HepG2 (cell line): ENCODE measurements around the gene EPDR1. TPM values are rescaled to one million over a fixed set of nuclear protein-coding genes. Genes with fewer than 3 reads are reported as not detected.

Source experiments
- CSRNP1 ChIP-seq: sonication (generic); formaldehyde crosslinking; IDR thresholded peaks from 2 replicates; pipeline ENCODE4 v1.8.1; 2023; ENCODE audit warnings: mild to moderate bottlenecking, missing genetic modification reagents
- PAWR ChIP-seq: sonication (generic); formaldehyde crosslinking; IDR thresholded peaks from 2 replicates; pipeline ENCODE4 v1.4.0; 2020; ENCODE audit warnings: missing genetic modification reagents, mild to moderate bottlenecking, borderline replicate concordance
- RAD21 ChIP-seq: fragments of 450-650 bp; formaldehyde crosslinking; IDR thresholded peaks from 2 replicates; pipeline ENCODE4 v1.5.0; 2020; ENCODE audit warnings: mild to moderate bottlenecking
- ZBTB8A ChIP-seq: sonication (generic); formaldehyde crosslinking; IDR thresholded peaks from 2 replicates; pipeline ENCODE4 v1.4.0; 2020; ENCODE audit warnings: mild to moderate bottlenecking, low read depth, missing genetic modification reagents, borderline replicate concordance
- ZNF282 ChIP-seq: fragments of 450-650 bp; IDR thresholded peaks from 2 replicates; pipeline ENCODE4 v1.6.1; 2018; ENCODE audit not compliant: partially characterized antibody
- ZNF33B ChIP-seq: sonication (generic); formaldehyde crosslinking; IDR thresholded peaks from 2 replicates; pipeline ENCODE4 v1.5.1; 2020; ENCODE audit warnings: mild to moderate bottlenecking, missing genetic modification reagents
- ZNF343 ChIP-seq: sonication (generic); formaldehyde crosslinking; IDR thresholded peaks from 2 replicates; pipeline ENCODE4 v1.4.0; 2020; ENCODE audit warnings: mild to moderate bottlenecking, missing genetic modification reagents
- ZNF724P ChIP-seq: sonication (generic); formaldehyde crosslinking; IDR thresholded peaks from 2 replicates; pipeline ENCODE4 v1.8.0; 2022; ENCODE audit warnings: missing genetic modification reagents, borderline replicate concordance
- ZNF775 ChIP-seq: sonication (generic); formaldehyde crosslinking; IDR thresholded peaks from 2 replicates; pipeline ENCODE4 v1.4.0; 2020; ENCODE audit warnings: missing genetic modification reagents, mild to moderate bottlenecking, moderate library complexity, borderline replicate concordance
- ZUFSP ChIP-seq: sonication (generic); formaldehyde crosslinking; IDR thresholded peaks from 2 replicates; pipeline ENCODE4 v1.9.0; 2021; ENCODE audit warnings: missing genetic modification reagents, mild to moderate bottlenecking, borderline replicate concordance
- polyA plus RNA-seq, 8 experiments: library from polyadenylated mRNA; depleted of rRNA in 3 of 8; stranded (reverse) in 7 of 8; unstranded in 1 of 8; fragments of >200 nt; fragmentation: Illumina TruSeq in 4 of 8; extraction: Trizol in 4 of 8; gene quantifications; 2 replicates each; pipeline versions ENCODE4 v1.2.1 to v1.2.3, GENCODE V29; 2011 to 2016; ENCODE audit warnings: low read depth in 4 of 8, missing spikeins in 1 of 8, mixed read lengths in 1 of 8; ENCODE audit not compliant: insufficient read depth in 1 of 8
- total RNA-seq, 5 experiments: library from RNA; depleted of rRNA; stranded (reverse); fragments of >200 nt; fragmentation: Illumina TruSeq; extraction: Trizol; gene quantifications; 2 replicates each; pipeline ENCODE4 v1.2.3, GENCODE V29; 2016; ENCODE audit warnings: low read depth in 1 of 5
- TF ChIP-seq, protein P1 (sequence below): IDR thresholded peaks from 2 replicates; pipeline ENCODE4 v1.6.1; 2016; ENCODE audit warnings: missing genetic modification reagents, missing compliant biosample characterization
- TF ChIP-seq, protein P2 (sequence below): IDR thresholded peaks from 2 replicates; pipeline ENCODE4 v1.6.1; 2016; ENCODE audit warnings: missing compliant biosample characterization, missing genetic modification reagents, borderline replicate concordance
- TF ChIP-seq, protein P3 (sequence below): sonication (generic); formaldehyde crosslinking; IDR thresholded peaks from 2 replicates; pipeline ENCODE4 v1.4.0; 2020; ENCODE audit warnings: missing genetic modification reagents
- TF ChIP-seq, protein P4 (sequence below): sonication (generic); formaldehyde crosslinking; IDR thresholded peaks from 2 replicates; pipeline ENCODE4 v1.5.1; 2020; ENCODE audit warnings: mild to moderate bottlenecking, missing genetic modification reagents, moderate library complexity

EPDR1 gene
- total and polyA plus RNA-seq, 2 of the 13 experiments (the other 11 are each of a cell fraction or from before 2014, with no cell fraction given), result 38.3 to 50.2 TPM

DNA sequence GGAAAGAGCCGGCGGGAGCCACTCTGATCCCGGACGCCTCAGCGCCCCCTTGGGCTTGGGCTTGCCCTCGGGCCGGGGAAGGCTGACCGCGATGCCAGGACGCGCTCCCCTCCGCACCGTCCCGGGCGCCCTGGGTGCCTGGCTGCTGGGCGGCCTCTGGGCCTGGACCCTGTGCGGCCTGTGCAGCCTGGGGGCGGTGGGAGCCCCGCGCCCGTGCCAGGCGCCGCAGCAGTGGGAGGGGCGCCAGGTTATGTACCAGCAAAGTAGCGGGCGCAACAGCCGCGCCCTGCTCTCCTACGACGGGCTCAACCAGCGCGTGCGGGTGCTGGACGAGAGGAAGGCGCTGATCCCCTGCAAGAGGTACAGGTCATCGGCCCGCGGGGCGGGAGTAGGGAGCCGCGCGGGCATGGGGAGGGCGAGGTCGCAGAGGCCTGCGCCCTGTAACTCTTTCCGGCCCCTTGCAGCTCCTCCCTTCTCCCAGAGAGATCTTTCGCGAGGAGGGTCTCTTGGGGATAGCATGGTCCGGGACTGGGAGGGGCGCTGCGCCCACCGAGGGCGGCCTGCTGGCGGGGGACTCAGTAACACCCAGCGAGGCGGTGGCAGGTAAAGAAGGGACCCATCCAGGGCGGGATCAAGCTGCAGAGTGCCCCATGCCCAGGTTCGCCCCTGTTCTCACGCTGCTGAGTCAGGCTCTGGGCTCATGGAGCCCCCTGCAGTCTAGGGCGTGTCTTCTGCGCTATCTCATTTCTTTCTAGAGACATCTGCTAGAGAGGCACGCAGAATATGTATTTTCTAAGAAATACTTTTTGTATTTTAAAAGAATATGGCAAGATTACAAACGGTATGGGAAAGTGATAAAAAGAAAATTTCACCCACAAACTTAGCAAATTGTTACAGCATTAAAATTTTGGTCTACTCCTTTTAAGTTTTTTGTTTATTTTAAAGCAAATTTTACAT is 687 bp downstream of the EPDR1 start (continued):
- TF ChIP-seq, protein P1, sequence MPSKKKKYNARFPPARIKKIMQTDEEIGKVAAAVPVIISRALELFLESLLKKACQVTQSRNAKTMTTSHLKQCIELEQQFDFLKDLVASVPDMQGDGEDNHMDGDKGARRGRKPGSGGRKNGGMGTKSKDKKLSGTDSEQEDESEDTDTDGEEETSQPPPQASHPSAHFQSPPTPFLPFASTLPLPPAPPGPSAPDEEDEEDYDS (CRISPR knock-in tag), result no peak; the same call in 1 of the 2 replicates
- TF ChIP-seq, protein P2, sequence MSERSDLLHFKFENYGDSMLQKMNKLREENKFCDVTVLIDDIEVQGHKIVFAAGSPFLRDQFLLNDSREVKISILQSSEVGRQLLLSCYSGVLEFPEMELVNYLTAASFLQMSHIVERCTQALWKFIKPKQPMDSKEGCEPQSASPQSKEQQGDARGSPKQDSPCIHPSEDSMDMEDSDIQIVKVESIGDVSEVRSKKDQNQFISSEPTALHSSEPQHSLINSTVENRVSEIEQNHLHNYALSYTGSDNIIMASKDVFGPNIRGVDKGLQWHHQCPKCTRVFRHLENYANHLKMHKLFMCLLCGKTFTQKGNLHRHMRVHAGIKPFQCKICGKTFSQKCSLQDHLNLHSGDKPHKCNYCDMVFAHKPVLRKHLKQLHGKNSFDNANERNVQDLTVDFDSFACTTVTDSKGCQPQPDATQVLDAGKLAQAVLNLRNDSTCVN (CRISPR knock-in tag), result peak; percentile 53; the same call in 1 of the 2 replicates
- TF ChIP-seq PAWR (no peak), ZNF282 (no peak), ZNF724P (CRISPR knock-in tag) (peak; percentile 6; the same call in 1 of the 2 replicates), ZNF775 (CRISPR knock-in tag) (no peak), CSRNP1 (no peak), RAD21 (0 out of 2 replicates have a peak, but pooled peaks have one; percentile 14), ZNF33B (CRISPR knock-in tag) (no peak; the same call in 1 of the 2 replicates), ZNF343 (peak; percentile 40; the same call in 1 of the 2 replicates), ZUFSP (CRISPR knock-in tag) (no peak), ZBTB8A (CRISPR knock-in tag) (no peak)
- TF ChIP-seq, protein P3, sequence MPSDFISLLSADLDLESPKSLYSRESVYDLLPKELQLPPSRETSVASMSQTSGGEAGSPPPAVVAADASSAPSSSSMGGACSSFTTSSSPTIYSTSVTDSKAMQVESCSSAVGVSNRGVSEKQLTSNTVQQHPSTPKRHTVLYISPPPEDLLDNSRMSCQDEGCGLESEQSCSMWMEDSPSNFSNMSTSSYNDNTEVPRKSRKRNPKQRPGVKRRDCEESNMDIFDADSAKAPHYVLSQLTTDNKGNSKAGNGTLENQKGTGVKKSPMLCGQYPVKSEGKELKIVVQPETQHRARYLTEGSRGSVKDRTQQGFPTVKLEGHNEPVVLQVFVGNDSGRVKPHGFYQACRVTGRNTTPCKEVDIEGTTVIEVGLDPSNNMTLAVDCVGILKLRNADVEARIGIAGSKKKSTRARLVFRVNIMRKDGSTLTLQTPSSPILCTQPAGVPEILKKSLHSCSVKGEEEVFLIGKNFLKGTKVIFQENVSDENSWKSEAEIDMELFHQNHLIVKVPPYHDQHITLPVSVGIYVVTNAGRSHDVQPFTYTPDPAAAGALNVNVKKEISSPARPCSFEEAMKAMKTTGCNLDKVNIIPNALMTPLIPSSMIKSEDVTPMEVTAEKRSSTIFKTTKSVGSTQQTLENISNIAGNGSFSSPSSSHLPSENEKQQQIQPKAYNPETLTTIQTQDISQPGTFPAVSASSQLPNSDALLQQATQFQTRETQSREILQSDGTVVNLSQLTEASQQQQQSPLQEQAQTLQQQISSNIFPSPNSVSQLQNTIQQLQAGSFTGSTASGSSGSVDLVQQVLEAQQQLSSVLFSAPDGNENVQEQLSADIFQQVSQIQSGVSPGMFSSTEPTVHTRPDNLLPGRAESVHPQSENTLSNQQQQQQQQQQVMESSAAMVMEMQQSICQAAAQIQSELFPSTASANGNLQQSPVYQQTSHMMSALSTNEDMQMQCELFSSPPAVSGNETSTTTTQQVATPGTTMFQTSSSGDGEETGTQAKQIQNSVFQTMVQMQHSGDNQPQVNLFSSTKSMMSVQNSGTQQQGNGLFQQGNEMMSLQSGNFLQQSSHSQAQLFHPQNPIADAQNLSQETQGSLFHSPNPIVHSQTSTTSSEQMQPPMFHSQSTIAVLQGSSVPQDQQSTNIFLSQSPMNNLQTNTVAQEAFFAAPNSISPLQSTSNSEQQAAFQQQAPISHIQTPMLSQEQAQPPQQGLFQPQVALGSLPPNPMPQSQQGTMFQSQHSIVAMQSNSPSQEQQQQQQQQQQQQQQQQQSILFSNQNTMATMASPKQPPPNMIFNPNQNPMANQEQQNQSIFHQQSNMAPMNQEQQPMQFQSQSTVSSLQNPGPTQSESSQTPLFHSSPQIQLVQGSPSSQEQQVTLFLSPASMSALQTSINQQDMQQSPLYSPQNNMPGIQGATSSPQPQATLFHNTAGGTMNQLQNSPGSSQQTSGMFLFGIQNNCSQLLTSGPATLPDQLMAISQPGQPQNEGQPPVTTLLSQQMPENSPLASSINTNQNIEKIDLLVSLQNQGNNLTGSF (CRISPR knock-in tag), result peak; percentile 74
- TF ChIP-seq, protein P4, sequence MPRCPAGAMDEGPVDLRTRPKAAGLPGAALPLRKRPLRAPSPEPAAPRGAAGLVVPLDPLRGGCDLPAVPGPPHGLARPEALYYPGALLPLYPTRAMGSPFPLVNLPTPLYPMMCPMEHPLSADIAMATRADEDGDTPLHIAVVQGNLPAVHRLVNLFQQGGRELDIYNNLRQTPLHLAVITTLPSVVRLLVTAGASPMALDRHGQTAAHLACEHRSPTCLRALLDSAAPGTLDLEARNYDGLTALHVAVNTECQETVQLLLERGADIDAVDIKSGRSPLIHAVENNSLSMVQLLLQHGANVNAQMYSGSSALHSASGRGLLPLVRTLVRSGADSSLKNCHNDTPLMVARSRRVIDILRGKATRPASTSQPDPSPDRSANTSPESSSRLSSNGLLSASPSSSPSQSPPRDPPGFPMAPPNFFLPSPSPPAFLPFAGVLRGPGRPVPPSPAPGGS (CRISPR knock-in tag), result peak; percentile 55; the same call in 1 of the 2 replicates
